ENCODE data around the gene CARMIL3.
"Not testable (repeated sequence)": the region's sequence is repeated elsewhere in the genome, so short reads cannot be mapped to it uniquely, and the experiment has no call there.

GRCh38 chr14:24020520-24020919 is 31.3 kb upstream of the CARMIL3 start:
- TF ChIP-seq CTCF (IDR thresholded peaks at IDR 0.05; ENCODE audit: insufficient read depth, low read length); REST (IDR thresholded peaks at IDR 0.05; ENCODE audit: insufficient replicate concordance, low read depth); POLR2AphosphoS5 (IDR thresholded peaks at IDR 0.05; ENCODE audit: low read depth); GABPA (IDR thresholded peaks at IDR 0.05; ENCODE audit: low read depth): not testable (repeated sequence)
